ENCODE data around the gene SERPINA12.

- TF ChIP-seq POLR2AphosphoS5 (IDR thresholded peaks at IDR 0.05) = no peak
- TF ChIP-seq CTCF (IDR thresholded peaks at IDR 0.05) = no peak
Measured at GRCh38 chr14:94472842-94473241, 36.4 kb downstream of the SERPINA12 start.

All from stomach (tissue), 4 donors.